ENCODE results near the gene MMP17.

DNA sequence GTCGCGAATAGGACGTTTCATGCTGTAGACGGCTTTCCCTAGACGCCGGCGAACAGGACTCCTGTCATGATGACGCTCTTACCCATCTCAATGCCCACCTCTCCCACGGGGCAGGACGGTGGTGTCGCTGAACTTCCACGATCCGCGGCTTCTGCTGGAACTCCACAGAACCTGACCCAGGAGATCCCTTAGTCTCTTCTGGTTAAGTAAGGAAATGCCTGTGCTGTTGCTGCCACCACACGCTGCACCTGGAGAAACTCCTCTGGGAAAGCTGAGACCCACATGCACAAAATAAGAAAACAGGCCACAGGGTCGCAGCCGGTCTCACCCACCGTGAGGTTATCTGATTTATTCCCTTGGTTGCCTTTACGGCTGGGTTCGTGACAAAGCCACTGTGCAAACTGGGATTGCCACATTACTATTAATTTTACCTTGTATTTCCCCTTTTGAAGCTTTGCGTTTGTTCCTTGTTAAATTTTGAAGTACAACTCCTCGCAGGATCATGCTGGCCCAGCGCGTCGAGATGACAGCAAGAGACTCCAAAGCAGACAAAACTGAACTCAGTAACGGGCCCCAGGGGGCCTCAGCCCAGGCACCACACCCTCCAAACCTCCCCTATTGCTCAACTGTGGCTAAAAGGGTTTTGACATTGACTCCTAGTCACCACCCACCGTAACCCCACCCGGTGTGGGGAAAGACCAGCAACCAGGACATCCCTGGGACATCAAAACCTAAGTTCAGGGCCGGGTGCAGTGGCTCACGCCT is 9.2 kb upstream of the MMP17 start:
- TF ChIP-seq POLR2A (IDR thresholded peaks at IDR 0.05; ENCODE audit: low read depth, low read length) (no peak), FOS (IDR thresholded peaks at IDR 0.05; ENCODE audit: low read depth, low read length) (no peak)
- TF ChIP-seq, protein P1, sequence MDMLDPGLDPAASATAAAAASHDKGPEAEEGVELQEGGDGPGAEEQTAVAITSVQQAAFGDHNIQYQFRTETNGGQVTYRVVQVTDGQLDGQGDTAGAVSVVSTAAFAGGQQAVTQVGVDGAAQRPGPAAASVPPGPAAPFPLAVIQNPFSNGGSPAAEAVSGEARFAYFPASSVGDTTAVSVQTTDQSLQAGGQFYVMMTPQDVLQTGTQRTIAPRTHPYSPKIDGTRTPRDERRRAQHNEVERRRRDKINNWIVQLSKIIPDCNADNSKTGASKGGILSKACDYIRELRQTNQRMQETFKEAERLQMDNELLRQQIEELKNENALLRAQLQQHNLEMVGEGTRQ (IDR thresholded peaks at IDR 0.05; ENCODE audit: low read depth, low read length), result no peak
- TF ChIP-seq, protein P2, sequence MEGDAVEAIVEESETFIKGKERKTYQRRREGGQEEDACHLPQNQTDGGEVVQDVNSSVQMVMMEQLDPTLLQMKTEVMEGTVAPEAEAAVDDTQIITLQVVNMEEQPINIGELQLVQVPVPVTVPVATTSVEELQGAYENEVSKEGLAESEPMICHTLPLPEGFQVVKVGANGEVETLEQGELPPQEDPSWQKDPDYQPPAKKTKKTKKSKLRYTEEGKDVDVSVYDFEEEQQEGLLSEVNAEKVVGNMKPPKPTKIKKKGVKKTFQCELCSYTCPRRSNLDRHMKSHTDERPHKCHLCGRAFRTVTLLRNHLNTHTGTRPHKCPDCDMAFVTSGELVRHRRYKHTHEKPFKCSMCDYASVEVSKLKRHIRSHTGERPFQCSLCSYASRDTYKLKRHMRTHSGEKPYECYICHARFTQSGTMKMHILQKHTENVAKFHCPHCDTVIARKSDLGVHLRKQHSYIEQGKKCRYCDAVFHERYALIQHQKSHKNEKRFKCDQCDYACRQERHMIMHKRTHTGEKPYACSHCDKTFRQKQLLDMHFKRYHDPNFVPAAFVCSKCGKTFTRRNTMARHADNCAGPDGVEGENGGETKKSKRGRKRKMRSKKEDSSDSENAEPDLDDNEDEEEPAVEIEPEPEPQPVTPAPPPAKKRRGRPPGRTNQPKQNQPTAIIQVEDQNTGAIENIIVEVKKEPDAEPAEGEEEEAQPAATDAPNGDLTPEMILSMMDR (conservative IDR thresholded peaks at IDR 0.05; ENCODE audit: low read depth, low read length), result no peak
- TF ChIP-seq, protein P3, sequence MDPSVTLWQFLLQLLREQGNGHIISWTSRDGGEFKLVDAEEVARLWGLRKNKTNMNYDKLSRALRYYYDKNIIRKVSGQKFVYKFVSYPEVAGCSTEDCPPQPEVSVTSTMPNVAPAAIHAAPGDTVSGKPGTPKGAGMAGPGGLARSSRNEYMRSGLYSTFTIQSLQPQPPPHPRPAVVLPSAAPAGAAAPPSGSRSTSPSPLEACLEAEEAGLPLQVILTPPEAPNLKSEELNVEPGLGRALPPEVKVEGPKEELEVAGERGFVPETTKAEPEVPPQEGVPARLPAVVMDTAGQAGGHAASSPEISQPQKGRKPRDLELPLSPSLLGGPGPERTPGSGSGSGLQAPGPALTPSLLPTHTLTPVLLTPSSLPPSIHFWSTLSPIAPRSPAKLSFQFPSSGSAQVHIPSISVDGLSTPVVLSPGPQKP (IDR thresholded peaks at IDR 0.05; ENCODE audit: borderline replicate concordance, low read depth, low read length), result no peak
